Fibroblast of lung (primary cell): ENCODE results near the gene CUL2. TPM values are rescaled to one million over a fixed set of nuclear protein-coding genes. Genes with fewer than 3 reads are reported as not detected.

ENCODE experiments used
- DNase-seq, 2 donors: peaks; one replicate each; pipeline versions ENCODE4 v3.0.0 to v3.0.0-alpha.2; 2010; ENCODE audit warnings: low read depth in 2 of 2
- H2AFZ ChIP-seq: 2 replicates; pipeline ENCODE4 v1.5.1; 2012; ENCODE audit warnings: low read length, control low read depth, inconsistent platforms
- H3K27ac ChIP-seq: 2 replicates; pipeline ENCODE4 v1.5.1; 2011; ENCODE audit warnings: low read length, control low read depth; ENCODE audit not compliant: insufficient read depth
- H3K27me3 ChIP-seq: 2 replicates; pipeline ENCODE4 v1.5.1; 2011; ENCODE audit warnings: mild to moderate bottlenecking, low read length; ENCODE audit not compliant: control insufficient read depth, insufficient read depth
- H3K36me3 ChIP-seq: 2 replicates; pipeline ENCODE4 v1.5.1; 2011; ENCODE audit warnings: low read length; ENCODE audit not compliant: control insufficient read depth, insufficient read depth
- H3K4me1 ChIP-seq: 2 replicates; pipeline ENCODE4 v1.5.1; 2011; ENCODE audit warnings: low read length; ENCODE audit not compliant: control insufficient read depth, insufficient read depth; ENCODE audit errors: extremely low read depth
- H3K4me2 ChIP-seq: 2 replicates; pipeline ENCODE4 v1.5.1; 2011; ENCODE audit warnings: low read length, control low read depth; ENCODE audit not compliant: insufficient read depth; ENCODE audit errors: extremely low read depth
- H3K4me3 ChIP-seq, 4 experiments: fragments of 200-600 bp in 1 of 4; sonication (generic) in 1 of 4; replicated peaks in 1 of 4; 2 replicates each; pipeline ENCODE4 v1.5.1; 2011 to 2016; ENCODE audit warnings: low read length in 4 of 4, low read depth in 3 of 4, mild to moderate bottlenecking in 3 of 4, control low read depth in 2 of 4, inconsistent platforms in 1 of 4, mixed read lengths in 1 of 4; ENCODE audit not compliant: insufficient read depth in 1 of 4; ENCODE audit errors: control extremely low read depth in 1 of 4
- H3K79me2 ChIP-seq: 2 replicates; pipeline ENCODE4 v1.5.1; 2012; ENCODE audit warnings: mild to moderate bottlenecking, low read length, inconsistent platforms; ENCODE audit not compliant: control insufficient read depth, insufficient read depth
- H3K9ac ChIP-seq: 2 replicates; pipeline ENCODE4 v1.5.1; 2011; ENCODE audit warnings: mild to moderate bottlenecking, low read length, control low read depth; ENCODE audit not compliant: insufficient read depth
- H3K9me3 ChIP-seq: 2 replicates; pipeline ENCODE4 v1.5.1; 2012; ENCODE audit warnings: low read depth, low read length; ENCODE audit not compliant: control insufficient read depth, insufficient read depth
- H4K20me1 ChIP-seq: 2 replicates; pipeline ENCODE4 v1.5.1; 2011; ENCODE audit warnings: low read length; ENCODE audit not compliant: control insufficient read depth, insufficient read depth; ENCODE audit errors: extremely low read depth
- CTCF ChIP-seq, 2 donors: IDR thresholded peaks in 1 of 2; conservative IDR thresholded peaks in 1 of 2; 1 replicate in 1 of 2; 2 replicates in 1 of 2; pipeline ENCODE4 v1.5.1; 2011 to 2012; ENCODE audit warnings: low read length in 2 of 2, control low read depth in 1 of 2, inconsistent platforms in 1 of 2, low read depth in 1 of 2, mild to moderate bottlenecking in 1 of 2
- EZH2 ChIP-seq: IDR thresholded peaks from 2 replicates; pipeline ENCODE4 v1.5.1; 2012; ENCODE audit warnings: low read length, control low read depth, mild to moderate bottlenecking; ENCODE audit errors: missing control alignments
- polyA plus RNA-seq, 2 donors: library from polyadenylated mRNA; depleted of rRNA in 1 of 2; stranded (reverse) in 1 of 2; unstranded in 1 of 2; fragments of >200 nt; gene quantifications; 2 replicates each; pipeline ENCODE4 v1.2.1, GENCODE V29; 2011 to 2012; ENCODE audit warnings: missing spikeins in 1 of 2
- total RNA-seq: library from RNA; depleted of rRNA; stranded (reverse); fragments of >200 nt; gene quantifications from 2 replicates; pipeline ENCODE4 v1.2.1, GENCODE V29; 2014

The CUL2 gene
- total and polyA plus RNA-seq, 2 donors (not counting 1 experiment from before 2014, with no cell fraction given): 22.8 to 36.0 TPM

DNA sequence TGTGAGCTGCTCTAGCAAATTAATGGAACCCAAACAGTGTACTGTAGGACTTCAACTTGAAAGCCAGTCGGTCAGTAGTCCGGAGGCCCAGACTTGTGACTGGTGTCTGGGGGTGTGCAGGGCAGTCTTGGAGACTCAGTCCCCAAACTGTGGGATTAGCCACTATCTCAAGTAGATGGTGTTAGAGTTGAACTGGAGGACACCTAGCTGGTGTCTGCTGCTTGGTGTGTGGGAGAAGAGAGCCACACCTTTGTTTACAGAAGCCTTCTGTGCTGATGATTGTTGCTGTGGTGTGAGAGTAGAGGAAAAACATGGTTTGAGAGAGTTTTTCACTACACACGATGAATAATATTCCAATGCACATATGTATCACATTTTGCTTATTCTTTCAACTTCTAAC, 47.4 kb downstream of the CUL2 start:
- Histone ChIP-seq H3K4me1 (peaks cover 4% of the 10 kb centered on the region), H3K27ac (no peak overlapping the region), H3K9ac (no peak overlapping the region), H3K27me3 (no peaks in the 10 kb centered on the region), H2AFZ (no peak overlapping the region), H3K36me3 (peaks cover 5% of the 10 kb centered on the region), H3K79me2 (peaks cover 2% of the 10 kb centered on the region), H3K4me3 (no peak overlapping the region), H3K4me2 (no peak overlapping the region), H4K20me1 (no peaks in the 10 kb centered on the region), H3K9me3 (no peaks in the 10 kb centered on the region)
- no peak for DNase-seq
- TF ChIP-seq CTCF (conservative IDR thresholded peaks at IDR 0.05 in 1 of 2, IDR thresholded peaks at IDR 0.05 in 1 of 2; ENCODE audit: low read depth in 1 of 2, low read length in 2 of 2) (no peak), EZH2 (no peak)

GRCh38 chr10:35041502-35041879, 48.6 kb downstream of the CUL2 start:
- Histone ChIP-seq H3K4me1 (peaks cover 4% of the 10 kb centered on the region), H3K9ac (no peak overlapping the region), H3K27me3 (no peaks in the 10 kb centered on the region), H3K9me3 (no peaks in the 10 kb centered on the region), H3K79me2 (peaks cover 2% of the 10 kb centered on the region), H3K4me3 (no peak overlapping the region), H2AFZ (no peak overlapping the region), H3K27ac (no peak overlapping the region), H4K20me1 (no peaks in the 10 kb centered on the region), H3K36me3 (peaks cover 5% of the 10 kb centered on the region), H3K4me2 (no peak overlapping the region)
- peak in 1 of 2 donors; percentile 20 for DNase-seq
- TF ChIP-seq CTCF (conservative IDR thresholded peaks at IDR 0.05 in 1 of 2, IDR thresholded peaks at IDR 0.05 in 1 of 2; ENCODE audit: low read depth in 1 of 2, low read length in 2 of 2) (no peak), EZH2 (no peak)

GRCh38 chr10:35040760-35041501, 49.2 kb downstream of the CUL2 start:
- no peaks in the 10 kb centered on the region for H3K9me3 ChIP-seq
- peaks cover 2% of the 10 kb centered on the region for H3K79me2 ChIP-seq
- no peak overlapping the region for H3K4me2 ChIP-seq
- no peak for TF ChIP-seq CTCF (conservative IDR thresholded peaks at IDR 0.05 in 1 of 2, IDR thresholded peaks at IDR 0.05 in 1 of 2; ENCODE audit: low read depth in 1 of 2, low read length in 2 of 2)
- TF ChIP-seq EZH2: no peak
- peak; percentile 53 to 76 for DNase-seq
- H3K36me3 ChIP-seq: peaks cover 5% of the 10 kb centered on the region
- H2AFZ ChIP-seq: no peak overlapping the region
- H3K4me1 ChIP-seq: peaks cover 4% of the 10 kb centered on the region
- no peaks in the 10 kb centered on the region for H4K20me1 ChIP-seq
- no peak overlapping the region for H3K4me3 ChIP-seq
- no peaks in the 10 kb centered on the region for H3K27me3 ChIP-seq
- no peak overlapping the region for H3K9ac ChIP-seq
- H3K27ac ChIP-seq: peak overlapping the region; percentile 23
